Sigmoid colon (tissue), 4 donors: Measurements from ENCODE around the gene EPHB4.

Source experiments
- CTCF ChIP-seq, 4 experiments: fragments of 450-650 bp in 3 of 4; fragments of 200-600 bp in 1 of 4; IDR thresholded peaks; one replicate each; pipeline ENCODE4 v1.5.1; 2016 to 2019; ENCODE audit warnings: antibody characterized with exemption in 4 of 4, mild to moderate bottlenecking in 3 of 4, moderate library complexity in 2 of 4
- EP300 ChIP-seq, 4 donors: sonication (generic); formaldehyde crosslinking; IDR thresholded peaks; one replicate each; pipeline ENCODE4 v1.6.1; 2017; ENCODE audit warnings: antibody characterized with exemption in 4 of 4
- POLR2A ChIP-seq, 2 donors: fragments of 450-650 bp; IDR thresholded peaks; one replicate each; pipeline ENCODE4 v1.6.1; 2016; ENCODE audit warnings: antibody characterized with exemption in 2 of 2, mild to moderate bottlenecking in 2 of 2, moderate library complexity in 2 of 2

DNA sequence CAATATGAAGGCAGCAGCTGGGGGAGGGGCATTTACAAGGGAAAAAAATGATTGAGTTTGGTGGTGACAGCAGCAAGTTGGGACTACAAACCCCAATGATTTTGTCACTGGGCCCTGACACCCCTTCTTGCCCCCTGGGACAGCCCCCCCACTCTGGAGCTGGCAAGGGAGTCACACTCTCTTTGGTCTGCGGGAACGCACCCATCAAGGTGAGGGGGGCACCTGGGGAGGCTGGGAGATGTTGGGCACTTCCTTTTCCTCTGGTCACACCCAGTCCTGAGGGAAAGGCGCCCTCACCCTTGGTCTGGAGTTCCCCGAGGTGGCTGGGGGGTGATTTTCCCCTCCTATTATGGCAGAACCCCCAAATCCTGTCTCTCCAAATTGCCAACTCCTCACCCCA is 24.4 kb downstream of the EPHB4 start:
- TF ChIP-seq CTCF (IDR thresholded peaks at IDR 0.05) (no peak), POLR2A (IDR thresholded peaks at IDR 0.05) (no peak), EP300 (IDR thresholded peaks at IDR 0.05) (no peak)
